ENCODE measurements around the gene GBGT1.

The GBGT1 gene

GRCh38 chr9:133141833-133142595 is 21.7 kb downstream of the GBGT1 start:
- TF ChIP-seq, protein P1, sequence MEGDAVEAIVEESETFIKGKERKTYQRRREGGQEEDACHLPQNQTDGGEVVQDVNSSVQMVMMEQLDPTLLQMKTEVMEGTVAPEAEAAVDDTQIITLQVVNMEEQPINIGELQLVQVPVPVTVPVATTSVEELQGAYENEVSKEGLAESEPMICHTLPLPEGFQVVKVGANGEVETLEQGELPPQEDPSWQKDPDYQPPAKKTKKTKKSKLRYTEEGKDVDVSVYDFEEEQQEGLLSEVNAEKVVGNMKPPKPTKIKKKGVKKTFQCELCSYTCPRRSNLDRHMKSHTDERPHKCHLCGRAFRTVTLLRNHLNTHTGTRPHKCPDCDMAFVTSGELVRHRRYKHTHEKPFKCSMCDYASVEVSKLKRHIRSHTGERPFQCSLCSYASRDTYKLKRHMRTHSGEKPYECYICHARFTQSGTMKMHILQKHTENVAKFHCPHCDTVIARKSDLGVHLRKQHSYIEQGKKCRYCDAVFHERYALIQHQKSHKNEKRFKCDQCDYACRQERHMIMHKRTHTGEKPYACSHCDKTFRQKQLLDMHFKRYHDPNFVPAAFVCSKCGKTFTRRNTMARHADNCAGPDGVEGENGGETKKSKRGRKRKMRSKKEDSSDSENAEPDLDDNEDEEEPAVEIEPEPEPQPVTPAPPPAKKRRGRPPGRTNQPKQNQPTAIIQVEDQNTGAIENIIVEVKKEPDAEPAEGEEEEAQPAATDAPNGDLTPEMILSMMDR (IDR thresholded peaks at IDR 0.05; ENCODE audit: control insufficient read depth, extremely low read depth, insufficient read depth) = no peak
- no peak overlapping the region for H3K4me3 ChIP-seq (ENCODE audit: low read depth, low read length)
- no peak for DNase-seq (ENCODE audit: low read depth)

- TF ChIP-seq, protein P1 (IDR thresholded peaks at IDR 0.05; ENCODE audit: control insufficient read depth, extremely low read depth, insufficient read depth) = no peak
- H3K4me3 ChIP-seq (ENCODE audit: low read depth, low read length) = no peak overlapping the region
- no peak for DNase-seq (ENCODE audit: low read depth)
Observed at GRCh38 chr9:133140606-133141005, 23.1 kb downstream of the GBGT1 start.

DNA sequence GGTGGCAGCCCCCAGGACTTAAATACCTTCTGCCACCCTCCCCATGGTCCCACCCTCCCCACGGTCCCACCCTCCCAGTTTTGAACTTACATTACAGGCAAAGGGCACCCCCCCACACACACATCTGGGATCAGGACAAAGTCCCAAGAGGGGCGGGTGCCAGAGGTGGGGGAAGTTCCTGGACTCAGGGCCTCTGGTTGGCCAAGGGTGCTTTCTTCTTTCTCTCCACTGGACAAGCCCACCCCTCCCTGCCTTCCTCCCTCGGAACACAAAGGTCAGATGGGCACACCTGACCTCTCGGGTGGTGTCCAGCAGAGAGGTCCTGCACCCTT is 23.6 kb downstream of the GBGT1 start:
- TF ChIP-seq, protein P1 (IDR thresholded peaks at IDR 0.05; ENCODE audit: control insufficient read depth, extremely low read depth, insufficient read depth) = no peak
- no peak overlapping the region for H3K4me3 ChIP-seq (ENCODE audit: low read depth, low read length)
- DNase-seq (ENCODE audit: low read depth) = no peak

- no peak for DNase-seq (ENCODE audit: low read depth)
- TF ChIP-seq, protein P1 (IDR thresholded peaks at IDR 0.05; ENCODE audit: control insufficient read depth, extremely low read depth, insufficient read depth) = no peak
- no peak overlapping the region for H3K4me3 ChIP-seq (ENCODE audit: low read depth, low read length)
Observed at GRCh38 chr9:133139246-133140173, 24.2 kb downstream of the GBGT1 start.

DNA sequence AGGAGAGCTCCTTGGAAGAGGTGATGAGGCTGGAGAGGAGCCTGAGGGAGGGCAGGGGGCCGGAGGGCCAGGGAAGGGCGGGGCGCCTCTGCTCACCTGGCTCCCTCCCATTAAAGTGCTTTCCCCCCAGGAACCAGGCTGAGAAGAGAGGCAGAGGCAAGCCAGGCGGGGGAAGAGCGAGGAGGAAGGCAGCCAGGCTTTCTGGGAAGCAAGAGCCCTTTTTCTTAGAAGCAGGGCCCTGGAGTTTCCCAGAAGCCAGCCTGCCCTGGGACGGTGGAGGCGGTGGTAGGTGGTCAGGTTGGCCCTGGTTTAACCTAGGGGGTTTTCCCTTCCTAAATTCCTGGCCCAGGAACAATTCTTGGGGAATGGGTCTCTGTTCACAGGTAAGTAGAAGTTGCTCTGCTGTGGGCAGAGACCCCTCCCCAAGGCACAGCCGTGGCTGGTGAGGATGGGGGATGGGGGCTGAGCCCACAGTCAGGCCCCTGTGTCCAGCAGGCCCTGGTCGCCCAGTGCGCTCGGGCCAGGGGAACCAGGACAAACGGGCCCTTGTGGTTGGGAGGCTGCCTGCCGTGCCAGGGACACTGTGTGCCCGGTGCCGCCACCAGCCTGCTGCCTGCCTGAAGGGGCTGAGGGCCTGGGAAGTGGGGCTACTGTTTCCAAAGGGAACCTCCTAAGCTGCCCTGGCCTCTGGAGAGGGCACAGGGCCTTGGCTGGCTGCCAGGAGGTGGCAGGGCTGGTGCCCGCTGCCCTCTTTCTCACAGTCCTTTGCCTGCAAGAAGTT is 26.1 kb downstream of the GBGT1 start:
- H3K4me3 ChIP-seq (ENCODE audit: low read depth, low read length) = no peak overlapping the region
- no peak for DNase-seq (ENCODE audit: low read depth)
- TF ChIP-seq, protein P1 (IDR thresholded peaks at IDR 0.05; ENCODE audit: control insufficient read depth, extremely low read depth, insufficient read depth) = no peak

DNA sequence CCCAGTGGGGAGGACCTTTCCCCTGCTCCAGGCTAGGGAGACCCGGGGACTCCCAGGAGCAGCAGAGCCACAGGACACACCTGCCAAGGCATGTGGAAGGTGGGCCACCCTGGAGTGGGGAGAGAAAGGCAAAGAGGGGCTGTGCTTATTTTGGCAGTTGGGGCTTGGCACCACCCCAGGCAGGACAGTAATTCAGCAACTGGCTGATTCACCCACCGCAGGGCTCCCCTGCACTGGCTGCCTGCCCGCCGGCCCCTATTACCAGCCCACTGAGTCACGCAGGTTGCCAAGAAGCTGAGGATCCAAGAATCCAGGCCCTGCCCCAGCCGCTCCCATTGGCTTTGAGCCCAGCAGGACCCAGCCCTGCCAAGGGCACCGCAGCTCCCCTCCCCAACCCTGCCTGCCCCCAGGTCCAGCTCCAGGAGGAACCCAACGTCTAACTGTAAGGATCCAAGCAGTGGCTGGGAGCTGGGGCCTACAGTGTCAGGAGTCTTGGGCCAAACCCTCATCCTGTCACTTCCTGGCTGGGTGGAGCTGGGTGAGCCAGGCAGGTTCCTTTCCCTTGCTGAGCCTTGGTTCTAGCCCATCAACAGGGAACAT is 28.5 kb downstream of the GBGT1 start:
- TF ChIP-seq, protein P1 (IDR thresholded peaks at IDR 0.05; ENCODE audit: control insufficient read depth, extremely low read depth, insufficient read depth) = no peak
- H3K4me3 ChIP-seq (ENCODE audit: low read depth, low read length) = no peak overlapping the region
- DNase-seq (ENCODE audit: low read depth) = no peak

All from LNCaP clone FGC (cell line).